K562 (cell line): ENCODE measurements around the gene FLT1.

Experiments
- RAD51 ChIP-seq: fragments of 450-650 bp; IDR thresholded peaks from 2 replicates; pipeline ENCODE4 v1.7.1; 2016; ENCODE audit warnings: low read depth, mild to moderate bottlenecking, borderline replicate concordance
- TAF1 ChIP-seq: IDR thresholded peaks from 2 replicates; pipeline ENCODE4 v1.6.1; 2011; ENCODE audit warnings: mild to moderate bottlenecking, low read length, moderate library complexity; ENCODE audit not compliant: insufficient read depth, control insufficient read depth, severe bottlenecking; ENCODE audit errors: extremely low read depth
- USF2 ChIP-seq: sonication (generic); formaldehyde crosslinking; IDR thresholded peaks from 2 replicates; pipeline ENCODE4 v1.5.0; 2020; ENCODE audit warnings: missing genetic modification reagents
- ZNF707 ChIP-seq: fragments of 250-450 bp; sonication (Bioruptor Pico); conservative IDR thresholded peaks from 2 replicates; pipeline ENCODE4 v1.8.0; 2022; ENCODE audit warnings: inconsistent platforms, mild to moderate bottlenecking, moderate library complexity

- TF ChIP-seq RAD51 (no peak), ZNF707 (CRISPR knock-in tag) (no peak), TAF1 (no peak), USF2 (CRISPR knock-in tag) (no peak)
Observed at GRCh38 chr13:28503182-28503967, 8.4 kb upstream of the FLT1 start.
